Inferior parietal cortex (tissue), 1 donor: Measurements from ENCODE around the gene DUSP3.
A peak's percentile ranks its signal among the peaks of the same experiment; 100 is the strongest.

Experiments used
- DNase-seq: peaks from one replicate; pipeline ENCODE4 v3.0.0-alpha.2; 2016; ENCODE audit errors: extremely low spot score

Gene DUSP3

GRCh38 chr17:43732958-43733357 lies 45.8 kb downstream of the DUSP3 start:
- no peak for DNase-seq

- no peak for DNase-seq
Observed at GRCh38 chr17:43728081-43728480, 50.7 kb downstream of the DUSP3 start.

- no peak for DNase-seq
Observed at GRCh38 chr17:43723697-43724359, 54.9 kb downstream of the DUSP3 start.

- DNase-seq = no peak
Observed at GRCh38 chr17:43722870-43723665, 55.7 kb downstream of the DUSP3 start.

GRCh38 chr17:43722269-43722619 lies 56.5 kb downstream of the DUSP3 start:
- DNase-seq = no peak

- no peak for DNase-seq
Observed at GRCh38 chr17:43721537-43722268, 57.1 kb downstream of the DUSP3 start.

GRCh38 chr17:43720311-43721060 lies 58.3 kb downstream of the DUSP3 start:
- peak; percentile 73 for DNase-seq

- peak; percentile 66 for DNase-seq
Observed at GRCh38 chr17:43719578-43719977, 59.2 kb downstream of the DUSP3 start.

- DNase-seq = peak; percentile 5
Observed at GRCh38 chr17:43718544-43718943, 60.2 kb downstream of the DUSP3 start.

- no peak for DNase-seq
Observed at GRCh38 chr17:43717913-43718312, 60.9 kb downstream of the DUSP3 start.
